Endothelial cell of umbilical vein (primary cell): ENCODE measurements around the gene MAP1LC3B. TPM values are rescaled to one million over a fixed set of nuclear protein-coding genes. Genes with fewer than 3 reads are reported as not detected.

Experiments used
- BruUV-seq: library from RNA; stranded (reverse); fragments of 400-500 nt; replicated peaks from 2 replicates; lab custom pipeline; 2021; lab: Mats Ljungman, UMichigan
- CTCF ChIA-PET: fragments of 300-600, 350-600 bp; sonication (Branson Sonifier 250); formaldehyde crosslinking; loops from one replicate; lab custom pipeline; 2021; ENCODE audit warnings: antibody characterized with exemption, inconsistent platforms; lab: Charles Lee
- POLR2A ChIA-PET: fragments of 300-600, 350-600 bp; sonication (Branson Sonifier 250); formaldehyde crosslinking; loops from one replicate; lab custom pipeline; 2021; ENCODE audit warnings: antibody characterized with exemption, inconsistent platforms; lab: Charles Lee
- DNase-seq: peaks from one replicate; pipeline ENCODE4 v3.0.0-alpha.2; 2011; ENCODE audit warnings: low read depth, low spot score
- FAIRE-seq: peaks from 2 replicates; lab custom pipeline; 2011; peaks lifted over from hg19 to GRCh38; lab: Jason Lieb, UNC
- H2AFZ ChIP-seq: 2 replicates; pipeline ENCODE4 v1.6.0; 2012; ENCODE audit warnings: low read depth, low read length, control low read depth, inconsistent platforms
- H3K27ac ChIP-seq: 2 replicates; pipeline ENCODE4 v1.5.1; 2011; ENCODE audit warnings: low read depth, mild to moderate bottlenecking, control low read depth, low read length, moderate library complexity; ENCODE audit not compliant: insufficient read depth
- H3K27me3 ChIP-seq, 2 experiments: 2 replicates each; pipeline versions ENCODE4 v1.6.0 to v1.6.1; 2011; ENCODE audit warnings: low read length in 2 of 2, mixed read lengths in 1 of 2; ENCODE audit not compliant: control insufficient read depth in 2 of 2, insufficient read depth in 2 of 2
- H3K36me3 ChIP-seq, 2 experiments: 2 replicates in 1 of 2; 3 replicates in 1 of 2; pipeline ENCODE4 v1.5.1; 2011; ENCODE audit warnings: low read length in 2 of 2, mild to moderate bottlenecking in 1 of 2, moderate library complexity in 1 of 2; ENCODE audit not compliant: control insufficient read depth in 2 of 2, insufficient read depth in 2 of 2; ENCODE audit errors: extremely low read depth in 1 of 2
- H3K4me1 ChIP-seq: 3 replicates; pipeline ENCODE4 v1.5.1; 2011; ENCODE audit warnings: mild to moderate bottlenecking, low read length; ENCODE audit not compliant: control insufficient read depth, insufficient read depth; ENCODE audit errors: extremely low read depth
- H3K4me2 ChIP-seq: 2 replicates; pipeline ENCODE4 v1.6.1; 2011; ENCODE audit warnings: low read length, control low read depth, mixed read lengths; ENCODE audit not compliant: insufficient read depth
- H3K4me3 ChIP-seq, 3 experiments: fragments of 200-600 bp in 1 of 3; sonication (generic), shearing (Covaris generic) in 1 of 3; replicated peaks in 1 of 3; 2 replicates each; pipeline ENCODE4 v1.5.1; 2011 to 2016; ENCODE audit warnings: control low read depth in 3 of 3, low read length in 3 of 3, mild to moderate bottlenecking in 2 of 3, inconsistent platforms in 1 of 3, low read depth in 1 of 3, moderate library complexity in 1 of 3; ENCODE audit not compliant: insufficient read depth in 1 of 3
- H3K79me2 ChIP-seq: 2 replicates; pipeline ENCODE4 v1.6.0; 2012; ENCODE audit warnings: low read length, inconsistent platforms; ENCODE audit not compliant: control insufficient read depth, insufficient read depth
- H3K9ac ChIP-seq: replicated peaks from 2 replicates; pipeline ENCODE3; 2011; ENCODE audit warnings: low read length, control low read depth; ENCODE audit not compliant: insufficient read depth; ENCODE audit errors: extremely low read depth
- H3K9me1 ChIP-seq: replicated peaks from 3 replicates; pipeline ENCODE4 v1.6.0; 2011; ENCODE audit warnings: mild to moderate bottlenecking, low read length; ENCODE audit not compliant: control insufficient read depth, insufficient read depth; ENCODE audit errors: extremely low read depth
- H3K9me3 ChIP-seq: replicated peaks from 2 replicates; pipeline ENCODE4 v1.5.1; 2012; ENCODE audit warnings: low read length, inconsistent platforms; ENCODE audit not compliant: control insufficient read depth, insufficient read depth
- H4K20me1 ChIP-seq: replicated peaks from 2 replicates; pipeline ENCODE3; 2011; ENCODE audit warnings: mild to moderate bottlenecking, low read length; ENCODE audit not compliant: control insufficient read depth, insufficient read depth; ENCODE audit errors: extremely low read depth
- EZH2 ChIP-seq: IDR thresholded peaks from 2 replicates; pipeline ENCODE4 v1.6.1; 2012; ENCODE audit warnings: borderline replicate concordance, low read depth, mild to moderate bottlenecking, moderate library complexity, low read length, inconsistent platforms; ENCODE audit not compliant: severe bottlenecking
- FOS ChIP-seq: IDR thresholded peaks from 2 replicates; pipeline ENCODE4 v1.6.1; 2011; ENCODE audit warnings: mild to moderate bottlenecking, low read length, moderate library complexity, borderline replicate concordance; ENCODE audit not compliant: insufficient read depth
- GATA2 ChIP-seq: IDR thresholded peaks from 2 replicates; pipeline ENCODE4 v1.7.0; 2011; ENCODE audit warnings: low read depth, mild to moderate bottlenecking, moderate library complexity, mixed read lengths, low read length; ENCODE audit not compliant: insufficient read length, insufficient read depth
- JUN ChIP-seq: IDR thresholded peaks from 2 replicates; pipeline ENCODE4 v1.6.1; 2011; ENCODE audit warnings: borderline replicate concordance, low read depth; ENCODE audit not compliant: insufficient read length, insufficient read depth
- MAX ChIP-seq: IDR thresholded peaks from 2 replicates; pipeline ENCODE4 v1.6.1; 2011; ENCODE audit not compliant: insufficient read depth, insufficient read length
- MYC ChIP-seq: IDR thresholded peaks from one replicate; pipeline ENCODE4 v1.6.1; 2011; ENCODE audit warnings: mild to moderate bottlenecking, low read depth, low read length
- POLR2A ChIP-seq: IDR thresholded peaks from 2 replicates; pipeline ENCODE4 v1.6.1; 2012; ENCODE audit warnings: low read depth, mild to moderate bottlenecking, control low read depth, low read length
- POLR2AphosphoS5 ChIP-seq: IDR thresholded peaks from 2 replicates; pipeline ENCODE4 v1.6.1; 2012; ENCODE audit warnings: low read depth, mild to moderate bottlenecking, control low read depth, low read length, moderate library complexity; ENCODE audit not compliant: insufficient read depth
- dilution Hi-C: fragments of 300-500 bp; cut with MboI; formaldehyde crosslinking; loops from one replicate; pipeline ENCODE4 v1.15.0; 2019; ENCODE audit warnings: low sequenced_read_pairs; ENCODE audit not compliant: extremely low pct_ligation_motif_present
- intact Hi-C: fragments of 100-400 bp; cut with micrococcal nuclease; formaldehyde crosslinking; loops from one replicate; pipeline ENCODE4 v1.10.0; 2022
- polyA plus RNA-seq, 4 experiments: library from polyadenylated mRNA; depleted of rRNA in 3 of 4; stranded (reverse) in 3 of 4; unstranded in 1 of 4; fragments of >200 nt; gene quantifications; 2 replicates each; pipeline versions ENCODE4 v1.2.1 to v1.2.3, GENCODE V29; 2011 to 2012; ENCODE audit warnings: missing spikeins in 1 of 4
- total RNA-seq: library from RNA; stranded (reverse); gene quantifications from 2 replicates; pipeline ENCODE4 v1.2.3, GENCODE V29; 2021
- TF ChIP-seq, protein P1 (sequence below), 2 donors: IDR thresholded peaks; 1 replicate in 1 of 2; 2 replicates in 1 of 2; pipeline ENCODE4 v1.5.1; 2011; ENCODE audit warnings: low read length in 2 of 2, mild to moderate bottlenecking in 2 of 2, moderate library complexity in 2 of 2, control low read depth in 1 of 2, inconsistent platforms in 1 of 2, low read depth in 1 of 2; ENCODE audit not compliant: insufficient read depth in 1 of 2; ENCODE audit errors: extremely low read depth in 1 of 2

The MAP1LC3B gene
- total and polyA plus RNA-seq, 2 donors (not counting 3 experiments of a cell fraction or from before 2014, with no cell fraction given) = 40.7 to 99.9 TPM

- FAIRE-seq (no peak), DNase-seq (no peak)
- no peaks in the 10 kb centered on the region for H3K4me1 ChIP-seq
- no peak overlapping the region for H3K9ac ChIP-seq
- H4K20me1 ChIP-seq = no peaks in the 10 kb centered on the region
- CTCF ChIA-PET = interaction anchor here (1.2 to 2.8 kb wide), 22 partner anchors 9 to 351 kb away, joined by 3 to 54 read pairs (median 6); no protein-coding TSS in a partner anchor
- H2AFZ ChIP-seq = no peak overlapping the region
- no peak overlapping the region for H3K4me3 ChIP-seq
- H3K36me3 ChIP-seq = peaks cover 4 to 36% of the 10 kb centered on the region in 2 experiments
- no peak for TF ChIP-seq MAX
- TF ChIP-seq, protein P1, sequence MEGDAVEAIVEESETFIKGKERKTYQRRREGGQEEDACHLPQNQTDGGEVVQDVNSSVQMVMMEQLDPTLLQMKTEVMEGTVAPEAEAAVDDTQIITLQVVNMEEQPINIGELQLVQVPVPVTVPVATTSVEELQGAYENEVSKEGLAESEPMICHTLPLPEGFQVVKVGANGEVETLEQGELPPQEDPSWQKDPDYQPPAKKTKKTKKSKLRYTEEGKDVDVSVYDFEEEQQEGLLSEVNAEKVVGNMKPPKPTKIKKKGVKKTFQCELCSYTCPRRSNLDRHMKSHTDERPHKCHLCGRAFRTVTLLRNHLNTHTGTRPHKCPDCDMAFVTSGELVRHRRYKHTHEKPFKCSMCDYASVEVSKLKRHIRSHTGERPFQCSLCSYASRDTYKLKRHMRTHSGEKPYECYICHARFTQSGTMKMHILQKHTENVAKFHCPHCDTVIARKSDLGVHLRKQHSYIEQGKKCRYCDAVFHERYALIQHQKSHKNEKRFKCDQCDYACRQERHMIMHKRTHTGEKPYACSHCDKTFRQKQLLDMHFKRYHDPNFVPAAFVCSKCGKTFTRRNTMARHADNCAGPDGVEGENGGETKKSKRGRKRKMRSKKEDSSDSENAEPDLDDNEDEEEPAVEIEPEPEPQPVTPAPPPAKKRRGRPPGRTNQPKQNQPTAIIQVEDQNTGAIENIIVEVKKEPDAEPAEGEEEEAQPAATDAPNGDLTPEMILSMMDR (IDR thresholded peaks at IDR 0.05; ENCODE audit: extremely low read depth in 1 of 2, insufficient read depth in 1 of 2, low read depth in 1 of 2, low read length in 2 of 2) = no peak
- no peak for TF ChIP-seq GATA2
- no peak for TF ChIP-seq POLR2A
- no peak for TF ChIP-seq MYC
- TF ChIP-seq JUN = no peak
- TF ChIP-seq EZH2 = no peak
- TF ChIP-seq POLR2AphosphoS5 = no peak
- TF ChIP-seq FOS = no peak
- dilution Hi-C loops (no loop called here), intact Hi-C loops (loop anchor here (2.0 to 5.0 kb wide), 4 partner anchors 40 to 219 kb away; no protein-coding TSS in a partner anchor)
- no peak overlapping the region for H3K4me2 ChIP-seq
- no peaks in the 10 kb centered on the region for H3K9me1 ChIP-seq
- no peaks in the 10 kb centered on the region for H3K27me3 ChIP-seq
- H3K9me3 ChIP-seq = no peaks in the 10 kb centered on the region
- H3K79me2 ChIP-seq = no peaks in the 10 kb centered on the region
- no peak overlapping the region for H3K27ac ChIP-seq
- no TSS peak for BruUV-seq
- POLR2A ChIA-PET = no interaction called here
Observed at GRCh38 chr16:87417528-87417910, 25.4 kb downstream of the MAP1LC3B start.
